HG03575 (cell line): Measurements from ENCODE around the gene AADACL2.
"Not testable (repeated sequence)": the region's sequence is repeated elsewhere in the genome, so short reads cannot be mapped to it uniquely, and the experiment has no call there.

Source experiments
- ATAC-seq: cut with Tn5 transposase; IDR thresholded peaks from one replicate; pipeline ENCODE4 v1.9.1; 2021; ENCODE audit not compliant: unreplicated experiment, insufficient number of reproducible peaks, low FRiP score; ENCODE audit errors: extremely low read depth

AADACL2 gene

DNA sequence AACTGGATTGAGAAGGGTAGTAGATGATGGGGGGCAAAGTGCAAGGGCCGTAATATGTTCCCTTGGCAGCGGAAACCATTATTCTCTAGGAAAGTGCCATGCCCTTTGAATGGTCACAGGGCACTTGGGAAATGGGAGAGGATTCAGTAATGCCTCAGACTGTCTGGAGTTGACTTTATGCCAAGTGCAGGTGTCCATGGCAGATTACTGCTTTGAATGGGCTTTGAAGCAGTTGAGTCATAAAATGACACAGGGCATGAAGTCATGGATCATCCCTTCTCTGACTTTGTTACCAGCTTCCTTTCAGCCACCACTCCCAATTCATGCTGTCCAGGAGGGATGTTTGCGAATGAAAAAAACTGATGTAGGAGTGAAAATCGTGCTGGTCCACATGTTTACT lies 20.1 kb downstream of the AADACL2 start:
- ATAC-seq = no peak

GRCh38 chr3:151761581-151761980 lies 27.9 kb downstream of the AADACL2 start:
- ATAC-seq = no peak

DNA sequence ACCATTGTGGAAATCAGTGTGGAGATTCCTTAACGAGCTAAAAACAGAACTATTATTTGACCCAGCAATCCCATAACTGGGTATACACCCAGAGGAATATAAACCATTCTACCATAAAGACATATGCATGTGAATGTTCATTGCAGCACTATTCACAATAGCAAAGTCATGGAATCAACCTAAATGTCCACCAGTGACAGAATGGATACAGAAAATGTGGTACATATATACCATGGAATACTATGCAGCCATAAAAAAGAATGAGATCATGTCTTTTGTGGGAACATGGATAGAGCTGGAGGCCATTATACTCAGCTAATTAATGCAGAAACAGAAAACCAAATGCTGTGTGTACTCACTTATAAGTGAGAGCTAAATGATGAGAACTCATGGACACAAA lies 31.0 kb downstream of the AADACL2 start:
- ATAC-seq = not testable (repeated sequence)

GRCh38 chr3:151765685-151766084 lies 32.0 kb downstream of the AADACL2 start:
- no peak for ATAC-seq

GRCh38 chr3:151766454-151766853 lies 32.7 kb downstream of the AADACL2 start:
- ATAC-seq = no peak

- no peak for ATAC-seq
Measured at GRCh38 chr3:151768393-151768930, 34.7 kb downstream of the AADACL2 start.

GRCh38 chr3:151769175-151769574 lies 35.4 kb downstream of the AADACL2 start:
- no peak for ATAC-seq

DNA sequence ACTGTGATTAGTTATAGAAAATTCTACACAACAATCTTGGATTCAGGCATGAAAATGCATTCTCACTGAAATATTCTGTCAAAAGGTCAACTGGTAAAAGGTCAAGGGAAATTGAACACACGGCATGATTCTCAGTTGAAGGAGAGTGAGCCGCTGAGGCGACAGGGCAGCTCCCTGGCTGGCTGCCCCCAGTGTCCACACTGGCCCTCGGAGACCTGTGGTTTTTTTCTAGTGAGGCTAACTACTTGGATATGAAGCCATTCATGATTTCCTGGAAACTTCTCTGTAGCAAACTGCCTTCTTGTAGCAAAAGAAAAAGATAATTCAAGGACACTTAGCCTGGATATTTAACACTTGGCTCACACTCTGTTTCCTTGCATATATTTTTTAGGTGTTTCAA lies 37.2 kb downstream of the AADACL2 start:
- ATAC-seq = no peak

GRCh38 chr3:151772825-151773480 lies 39.2 kb downstream of the AADACL2 start:
- ATAC-seq = no peak

- no peak for ATAC-seq
Measured at GRCh38 chr3:151774235-151774634, 40.5 kb downstream of the AADACL2 start.

DNA sequence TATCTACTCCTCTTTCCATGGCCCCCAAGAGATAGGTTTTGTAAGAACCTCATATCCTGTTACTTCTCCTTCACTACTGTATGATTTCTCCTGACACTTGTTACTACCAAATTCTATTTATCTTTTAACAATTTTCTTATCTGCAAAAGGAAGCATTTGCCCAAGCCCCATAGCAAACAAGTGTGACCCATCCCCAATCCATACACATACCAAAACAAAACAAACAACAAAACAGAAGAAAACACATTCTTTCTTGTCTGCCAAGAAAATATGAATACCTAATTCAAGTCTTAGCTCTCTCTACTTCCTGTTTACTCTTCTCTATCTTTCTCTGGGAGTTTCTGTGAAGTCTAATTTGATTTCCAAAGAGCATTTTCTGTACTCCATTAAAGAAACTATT lies 41.2 kb downstream of the AADACL2 start:
- ATAC-seq = no peak

GRCh38 chr3:151775314-151776258 lies 41.9 kb downstream of the AADACL2 start:
- ATAC-seq = no peak

- no peak for ATAC-seq
Measured at GRCh38 chr3:151776259-151776740, 42.6 kb downstream of the AADACL2 start.

- no peak for ATAC-seq
Measured at GRCh38 chr3:151777880-151778279, 44.2 kb downstream of the AADACL2 start.

- no peak for ATAC-seq
Measured at GRCh38 chr3:151787626-151788025, 53.9 kb downstream of the AADACL2 start.

- ATAC-seq = no peak
Measured at GRCh38 chr3:151788401-151788800, 54.7 kb downstream of the AADACL2 start.

- no peak for ATAC-seq
Measured at GRCh38 chr3:151789853-151790463, 56.2 kb downstream of the AADACL2 start.

GRCh38 chr3:151790763-151791162 lies 57.0 kb downstream of the AADACL2 start:
- not testable (repeated sequence) for ATAC-seq

DNA sequence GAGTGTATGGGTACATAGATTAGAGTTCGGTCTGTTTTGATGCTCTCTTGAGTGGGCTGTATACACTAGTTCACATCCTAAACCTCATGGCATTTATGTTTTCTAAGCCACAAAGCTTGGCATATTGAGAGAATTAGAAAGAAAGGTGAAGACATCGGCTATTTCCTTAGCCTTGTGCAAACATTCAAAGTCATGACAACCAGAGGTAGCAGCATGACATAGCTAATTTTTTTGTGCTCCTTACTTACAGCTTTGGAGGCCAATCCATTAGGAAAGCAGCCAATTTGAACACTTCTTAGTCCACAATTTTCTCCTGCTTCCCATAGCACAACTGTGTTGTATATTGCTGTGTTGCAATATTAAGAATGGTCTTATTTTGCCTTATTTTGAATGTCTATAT lies 58.7 kb downstream of the AADACL2 start:
- ATAC-seq = no peak
